ENCODE data around the gene CLDN9. TPM values are rescaled to one million over a fixed set of nuclear protein-coding genes. Genes with fewer than 3 reads are reported as not detected.

Gene CLDN9
- total and polyA plus RNA-seq, 9 of the 15 experiments (the other 6 are each of a cell fraction or from before 2014, with no cell fraction given): 0.12 to 0.44 (median 0.22) TPM; not detected in 4

- peaks cover 19 to 62% of the 10 kb centered on the region in 2 experiments; a peak in 4 of 5 replicates for H3K27me3 ChIP-seq (ENCODE audit: control insufficient read depth in 2 of 2, insufficient read depth in 2 of 2, low read length in 2 of 2)
- no peak for TF ChIP-seq ZNF507 (tag; conservative IDR thresholded peaks at IDR 0.05)
- no peak for TF ChIP-seq TSHZ1 (CRISPR knock-in tag; IDR thresholded peaks at IDR 0.05)
- no peak for TF ChIP-seq TRIM25 (IDR thresholded peaks at IDR 0.05; ENCODE audit: borderline replicate concordance)
- TF ChIP-seq TFE3 (CRISPR knock-in tag; IDR thresholded peaks at IDR 0.05): no peak
- no peak for TF ChIP-seq OTX1 (CRISPR knock-in tag; IDR thresholded peaks at IDR 0.05)
- no peak for TF ChIP-seq RUNX1 (IDR thresholded peaks at IDR 0.05; ENCODE audit: low read depth)
- TF ChIP-seq PATZ1 (CRISPR knock-in tag; IDR thresholded peaks at IDR 0.05; ENCODE audit: borderline replicate concordance): no peak
- TF ChIP-seq ZNF431 (CRISPR knock-in tag; IDR thresholded peaks at IDR 0.05): no peak
- TF ChIP-seq ILK (tag; IDR thresholded peaks at IDR 0.05; ENCODE audit: borderline replicate concordance, low read depth): no peak
- no peak for TF ChIP-seq MIER1 (IDR thresholded peaks at IDR 0.05; ENCODE audit: low read depth)
- no peak for TF ChIP-seq ZNF197 (CRISPR knock-in tag; IDR thresholded peaks at IDR 0.05; ENCODE audit: low read depth)
- no peak for TF ChIP-seq POLR2AphosphoS5 (IDR thresholded peaks at IDR 0.05; ENCODE audit: control insufficient read depth, insufficient read depth, low read depth, low read length)
- TF ChIP-seq PHF8 (IDR thresholded peaks at IDR 0.05; ENCODE audit: borderline replicate concordance, low read length): no peak
- no peak for TF ChIP-seq EGR1 (conservative IDR thresholded peaks at IDR 0.05)
Observed at GRCh38 chr16:3047387-3047720, 34.6 kb downstream of the CLDN9 start.

More at GRCh38 chr16:3047387-3047720, 34.6 kb downstream of the CLDN9 start:
- BruUV-seq (replicated peaks): no TSS peak
- in situ Hi-C loops (cut with MboI): no loop called here
- ChIA-PET POLR2A (interaction anchor here (0.5 to 1.9 kb wide), 4 partner anchors 16 to 36 kb away, joined by 3 to 6 read pairs (median 3); partner anchors contain the start of genes CLDN6, HCFC1R1 and THOC6), CTCF (ENCODE audit: low intra/inter-chr PET ratio) (no interaction called here)
- Histone ChIP-seq H3K4me3 (no peak overlapping the region), H3K9me3 (replicated peaks; ENCODE audit: control insufficient read depth, insufficient read depth, low read depth, low read length) (no peaks in the 10 kb centered on the region), H3K9me1 (ENCODE audit: control insufficient read depth, insufficient read depth, low read length) (no peaks in the 10 kb centered on the region), H2AFZ (ENCODE audit: low read depth, low read length) (no peak overlapping the region), H3K4me1 (replicated peaks in 1 of 2; ENCODE audit: control insufficient read depth in 2 of 2, insufficient read depth in 2 of 2, low read length in 2 of 2) (peaks cover 3 to 26% of the 10 kb centered on the region in 2 experiments; a peak in 3 of 5 replicates), H3K9ac (ENCODE audit: insufficient read depth in 1 of 2, low read depth in 2 of 2, low read length in 2 of 2) (no peak overlapping the region; a peak in 1 of 4 replicates), H3K4me2 (ENCODE audit: insufficient read depth, low read length) (no peak overlapping the region), H3K36me3 (ENCODE audit: control insufficient read depth, insufficient read depth, low read length) (no peaks in the 10 kb centered on the region), H3K27ac (ENCODE audit: extremely low read depth, low read depth, low read length) (no peak overlapping the region), H4K20me1 (replicated peaks; ENCODE audit: control insufficient read depth, insufficient read depth, low read length) (no peaks in the 10 kb centered on the region; the same call in 1 of the 2 replicates), H3K79me2 (ENCODE audit: control insufficient read depth, insufficient read depth, low read length) (no peaks in the 10 kb centered on the region)
- DNase-seq (ENCODE audit: extremely low read depth in 1 of 4, low spot score in 3 of 4) (no peak), ATAC-seq (no peak), FAIRE-seq (no peak)
- WGBS (ENCODE audit: insufficient coverage, low coverage, missing lambda C conversion rate): 43% methylated on average over 13 of the region's 13 CpGs
- intact Hi-C loops (cut with micrococcal nuclease): no loop called here
